ENCODE data around the gene ILDR2.

Gene ILDR2

GRCh38 chr1:166920561-166921475 is 54.5 kb downstream of the ILDR2 start:
- DNase-seq: no peak

DNA sequence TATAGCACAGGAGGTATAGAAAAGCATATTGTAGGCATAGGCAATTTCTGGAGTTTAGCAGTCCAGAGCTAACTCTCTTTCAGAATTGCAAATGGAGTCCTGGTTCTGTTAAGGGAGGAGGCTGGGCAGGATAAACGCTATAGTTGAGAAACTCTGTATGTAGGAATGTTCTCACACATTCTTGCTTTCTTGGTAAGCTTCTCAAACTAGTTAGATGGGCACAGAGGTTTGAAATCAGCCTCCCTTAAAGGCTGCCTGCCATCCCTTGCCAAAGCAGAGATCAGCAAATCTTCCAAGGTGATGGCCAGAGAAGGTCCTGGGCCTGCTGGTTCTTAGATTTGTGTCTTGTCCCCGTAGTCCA is 56.4 kb downstream of the ILDR2 start:
- DNase-seq: no peak

DNA sequence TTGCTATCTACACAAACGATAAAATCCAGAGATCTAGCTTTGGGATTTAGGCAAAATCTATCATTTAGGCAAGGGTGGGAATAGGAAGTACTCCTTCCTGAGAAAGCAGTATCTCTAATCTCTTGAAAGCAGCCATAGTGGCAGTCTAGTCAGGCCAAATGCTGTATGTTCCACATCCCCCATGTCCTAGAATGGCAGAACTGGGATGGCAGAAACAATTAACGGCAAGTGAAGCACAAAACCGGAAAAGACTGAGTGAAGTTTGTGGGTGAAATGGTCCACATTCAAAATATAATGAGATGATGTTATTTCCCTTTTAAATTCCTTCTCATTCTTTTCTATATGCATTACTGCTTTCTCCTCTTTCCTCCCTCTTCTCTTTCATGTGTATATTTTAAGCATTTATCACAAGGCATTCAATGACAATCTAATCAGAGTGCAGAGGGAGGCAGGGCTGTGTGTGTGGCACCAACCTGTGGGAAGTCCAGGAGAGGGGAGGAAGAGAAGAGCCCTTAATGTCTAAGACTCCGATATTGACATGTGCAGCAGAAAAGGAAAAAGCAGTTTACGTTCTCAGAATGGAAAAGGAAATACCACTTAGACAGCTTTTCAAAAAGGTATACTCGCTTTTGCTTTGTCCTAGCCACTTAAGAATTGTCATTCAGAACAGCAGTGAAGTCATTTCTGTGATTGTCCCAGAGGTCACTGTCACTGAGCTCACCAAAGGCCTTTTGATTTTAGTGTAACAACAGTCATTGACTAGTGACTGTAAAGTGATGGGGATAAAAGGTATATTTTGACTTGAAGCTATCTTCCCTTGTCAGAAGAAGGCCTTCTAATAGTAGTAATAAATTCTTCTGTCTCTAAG is 57.0 kb downstream of the ILDR2 start:
- no peak for DNase-seq

DNA sequence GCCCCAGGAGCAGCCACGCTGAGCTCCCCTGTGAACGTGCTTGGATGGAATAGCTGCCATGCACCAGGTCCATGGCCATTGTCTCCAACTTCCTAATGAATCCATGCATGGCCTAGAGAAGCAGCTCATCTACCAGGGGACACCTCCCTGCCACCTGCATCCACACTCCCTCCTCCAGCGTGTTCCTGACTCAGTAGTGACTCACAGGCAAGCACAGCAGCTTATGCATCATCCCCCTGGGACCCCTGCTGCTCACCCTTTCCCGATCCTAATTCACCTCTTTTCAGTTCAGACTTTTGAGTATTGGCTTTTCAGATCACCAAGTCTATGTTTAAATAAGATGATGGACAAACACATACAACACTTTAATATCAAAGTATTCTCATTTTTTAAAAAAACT is 59.4 kb downstream of the ILDR2 start:
- DNase-seq: no peak

DNA sequence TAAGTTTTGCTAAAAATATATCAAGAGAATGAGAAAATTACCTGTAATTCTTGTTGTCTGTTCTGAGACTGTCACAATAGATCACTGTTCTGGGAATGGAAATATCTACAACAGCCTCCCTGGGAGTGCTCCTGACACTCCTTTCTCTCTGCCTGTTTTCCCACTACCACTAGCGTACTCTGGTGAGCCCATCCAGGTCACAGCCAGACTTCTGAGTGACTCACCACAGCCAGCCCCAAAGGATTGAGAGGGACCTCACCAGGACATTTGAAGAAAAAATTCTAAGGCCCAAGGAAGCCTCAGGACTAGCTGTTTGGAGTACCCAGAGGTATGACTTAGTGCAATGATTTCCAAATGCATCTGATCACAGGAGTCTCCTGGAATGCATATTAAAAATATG is 60.3 kb downstream of the ILDR2 start:
- DNase-seq: no peak

DNA sequence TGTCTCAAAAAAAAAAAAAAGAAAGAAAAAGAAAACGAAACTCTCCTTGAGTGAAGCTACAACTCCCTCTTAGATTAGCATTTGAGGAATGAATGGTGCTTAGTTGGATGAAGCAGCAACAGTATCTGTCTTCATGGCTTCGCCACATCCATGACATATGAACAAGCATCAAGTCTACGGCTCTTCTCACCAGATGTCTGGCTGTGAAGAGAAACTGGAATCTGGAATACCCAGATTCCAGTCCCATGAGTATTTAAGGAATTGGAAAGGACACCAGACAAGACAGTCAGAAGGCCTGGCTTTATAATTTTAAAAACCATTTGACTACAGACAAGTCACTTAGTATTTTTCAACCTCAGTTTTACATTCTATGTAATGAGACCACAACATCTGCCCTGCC is 61.2 kb downstream of the ILDR2 start:
- no peak for DNase-seq

- DNase-seq: no peak
Observed at GRCh38 chr1:166911624-166912023, 63.7 kb downstream of the ILDR2 start.

GRCh38 chr1:166910396-166910994 is 64.8 kb downstream of the ILDR2 start:
- peak; percentile 92 for DNase-seq

DNA sequence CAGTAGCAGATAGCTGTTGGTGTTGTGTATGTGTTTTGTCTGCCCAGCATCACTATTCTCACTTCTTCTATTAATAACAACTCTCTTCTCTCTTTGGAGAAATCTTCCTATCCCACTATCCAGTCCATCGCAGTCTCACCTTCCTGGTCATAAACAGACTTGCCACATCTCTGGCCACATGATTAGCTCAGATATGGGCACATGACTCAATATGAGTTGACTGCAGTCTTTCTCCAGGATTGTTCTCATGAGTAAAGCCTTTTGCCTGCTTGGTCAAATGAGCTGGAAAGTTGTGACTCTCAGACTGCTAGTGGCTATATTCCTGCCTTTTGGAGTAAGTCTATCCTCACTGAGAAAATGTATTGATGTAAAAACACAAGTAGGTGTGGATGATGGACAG is 66.4 kb downstream of the ILDR2 start:
- DNase-seq: no peak

DNA sequence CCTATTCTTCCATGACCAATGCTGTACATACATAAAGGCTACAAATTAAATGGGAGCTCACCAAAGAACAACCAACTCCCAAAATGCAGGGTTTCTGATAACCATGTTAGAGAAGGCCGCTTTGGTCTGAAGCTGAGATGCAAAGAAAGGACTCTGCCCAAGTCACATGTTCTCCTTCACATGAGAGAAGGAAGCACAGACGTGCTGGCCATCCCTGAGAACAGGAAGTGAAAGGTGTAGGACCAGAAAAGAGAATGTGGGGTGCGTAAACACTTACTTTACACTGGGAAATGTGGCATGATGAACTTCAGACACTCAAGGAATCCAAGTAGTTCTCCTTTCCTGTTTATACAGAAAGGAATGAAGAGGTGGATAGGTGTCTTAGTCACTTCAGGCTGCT is 67.6 kb downstream of the ILDR2 start:
- no peak for DNase-seq

DNA sequence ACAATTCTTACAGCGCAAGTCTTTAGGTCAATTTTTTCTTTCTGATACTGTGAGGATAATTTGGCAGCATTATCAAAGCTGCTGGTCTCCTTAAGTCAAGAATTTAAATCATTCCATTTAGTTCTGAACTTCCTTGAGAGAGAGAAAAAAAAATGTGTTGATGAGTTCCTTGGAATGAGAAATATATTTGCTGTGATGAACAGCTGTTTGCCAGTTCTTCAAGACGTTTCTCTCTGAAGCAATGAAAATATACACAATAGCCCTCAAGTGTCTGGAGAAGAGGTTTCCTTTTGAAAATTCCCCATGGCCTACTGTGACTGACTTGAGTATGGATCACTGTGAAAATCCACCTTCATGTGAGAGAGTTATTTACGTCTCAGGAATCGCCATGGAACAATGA is 68.3 kb downstream of the ILDR2 start:
- no peak for DNase-seq

GRCh38 chr1:166906647-166907046 is 68.7 kb downstream of the ILDR2 start:
- DNase-seq: no peak

DNA sequence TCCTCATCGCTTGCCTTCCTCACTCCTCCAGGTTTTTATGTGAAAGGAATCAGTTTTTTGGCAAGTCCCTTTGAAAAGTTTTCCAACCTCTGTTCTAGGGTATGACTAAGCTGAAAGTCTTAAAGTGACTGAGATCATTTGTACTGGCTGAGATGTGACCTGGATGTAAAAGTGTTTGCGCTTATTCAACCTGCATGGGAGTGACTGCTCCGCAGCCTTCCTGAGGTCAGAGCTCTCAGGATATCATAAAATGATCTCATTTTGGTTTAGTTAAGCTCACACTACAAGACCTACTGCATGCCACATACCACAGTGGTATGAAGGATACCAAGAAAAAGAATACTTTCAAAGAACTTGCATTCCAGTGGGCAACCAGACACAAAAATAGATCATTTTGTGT is 69.4 kb downstream of the ILDR2 start:
- no peak for DNase-seq

DNA sequence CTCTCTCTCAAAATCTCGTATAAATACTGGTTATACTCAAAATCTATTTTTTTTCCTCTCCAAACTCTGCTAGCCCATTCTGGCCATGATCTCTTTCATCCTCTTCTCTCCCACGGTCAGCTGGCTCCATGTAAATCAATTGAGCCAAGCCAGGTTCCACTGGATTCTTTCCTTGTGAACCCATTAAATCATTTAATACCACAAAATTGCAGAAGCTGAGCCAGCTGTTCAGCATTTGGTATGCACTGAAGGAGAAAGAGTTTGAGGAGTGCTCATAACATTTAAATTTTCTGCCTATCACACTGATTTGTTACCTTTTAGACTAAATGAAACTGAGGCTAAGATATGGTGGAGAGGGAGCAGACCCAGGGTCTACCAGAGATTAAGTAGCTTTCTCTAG is 70.2 kb downstream of the ILDR2 start:
- no peak for DNase-seq

GRCh38 chr1:166903232-166903631 is 72.1 kb downstream of the ILDR2 start:
- DNase-seq: peak; percentile 89

GRCh38 chr1:166902279-166902678 is 73.1 kb downstream of the ILDR2 start:
- peak; percentile 29 for DNase-seq

GRCh38 chr1:166900987-166901386 is 74.4 kb downstream of the ILDR2 start:
- DNase-seq: no peak

DNA sequence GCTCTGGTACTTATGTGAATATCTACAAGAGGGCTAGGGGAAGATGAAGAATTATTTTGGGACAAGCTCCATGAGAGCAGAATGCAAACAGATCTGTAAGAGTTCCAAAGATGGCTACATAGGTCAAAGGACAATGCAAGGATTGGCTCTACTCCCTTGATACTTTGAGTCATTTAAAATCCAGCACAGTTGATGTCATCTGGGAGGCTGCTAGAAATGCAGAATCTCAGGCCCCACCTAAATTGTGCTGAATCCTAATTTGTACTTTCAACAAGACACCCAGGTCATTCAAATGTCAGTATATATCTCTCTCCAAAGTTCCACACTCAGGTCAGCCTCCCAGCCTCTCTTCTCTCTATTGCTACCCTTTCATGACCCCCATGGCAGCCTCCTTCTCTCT is 75.6 kb downstream of the ILDR2 start:
- DNase-seq: no peak

GRCh38 chr1:166895766-166896165 is 79.6 kb downstream of the ILDR2 start:
- DNase-seq: peak; percentile 18

DNA sequence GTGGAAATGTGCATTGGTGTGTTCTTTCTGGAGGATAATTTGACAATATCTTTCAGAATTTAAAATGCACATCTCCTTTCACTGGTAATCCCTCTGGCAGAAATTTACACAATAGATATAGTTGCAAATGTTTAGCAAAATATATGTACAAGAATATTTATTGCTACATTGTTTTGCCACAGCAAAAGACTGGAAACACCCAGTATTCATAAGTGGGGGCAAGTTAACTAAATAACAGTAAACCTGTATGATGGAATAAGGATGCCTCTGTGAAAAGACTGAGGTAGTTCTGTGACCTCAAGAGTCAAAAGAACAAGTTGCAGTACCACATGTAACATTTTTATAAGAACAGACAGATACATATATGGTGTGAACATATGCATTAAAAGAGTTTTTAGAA is 85.6 kb downstream of the ILDR2 start:
- no peak for DNase-seq

- no peak for DNase-seq
Observed at GRCh38 chr1:166888373-166889111, 86.8 kb downstream of the ILDR2 start.

DNA sequence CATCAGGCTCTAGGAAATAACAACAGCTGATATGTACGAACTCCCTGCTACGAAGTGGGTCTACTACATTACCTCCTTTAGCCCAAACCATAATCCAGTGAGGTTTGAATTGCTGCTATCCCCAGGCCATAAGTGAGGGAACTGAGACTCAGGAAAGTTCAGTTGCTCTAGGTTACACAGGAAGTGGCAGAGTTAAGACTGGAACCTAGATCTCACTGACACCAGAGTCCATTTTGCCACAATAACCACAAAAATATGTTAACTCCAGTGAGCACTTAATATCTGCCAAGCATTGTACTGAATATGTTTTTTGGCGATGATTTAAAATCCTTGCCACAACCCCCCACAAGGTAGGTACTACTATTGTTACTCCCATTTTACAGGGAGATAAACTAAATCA is 90.4 kb downstream of the ILDR2 start:
- DNase-seq: no peak

- DNase-seq: no peak
Observed at GRCh38 chr1:166884040-166884642, 91.2 kb downstream of the ILDR2 start.
